ENCODE results near the gene ABCC11.

GRCh38 chr16:48244080-48244862 lies 3.1 kb downstream of the ABCC11 start, which contains the start of gene LONP2:
- TF ChIP-seq, protein P1, sequence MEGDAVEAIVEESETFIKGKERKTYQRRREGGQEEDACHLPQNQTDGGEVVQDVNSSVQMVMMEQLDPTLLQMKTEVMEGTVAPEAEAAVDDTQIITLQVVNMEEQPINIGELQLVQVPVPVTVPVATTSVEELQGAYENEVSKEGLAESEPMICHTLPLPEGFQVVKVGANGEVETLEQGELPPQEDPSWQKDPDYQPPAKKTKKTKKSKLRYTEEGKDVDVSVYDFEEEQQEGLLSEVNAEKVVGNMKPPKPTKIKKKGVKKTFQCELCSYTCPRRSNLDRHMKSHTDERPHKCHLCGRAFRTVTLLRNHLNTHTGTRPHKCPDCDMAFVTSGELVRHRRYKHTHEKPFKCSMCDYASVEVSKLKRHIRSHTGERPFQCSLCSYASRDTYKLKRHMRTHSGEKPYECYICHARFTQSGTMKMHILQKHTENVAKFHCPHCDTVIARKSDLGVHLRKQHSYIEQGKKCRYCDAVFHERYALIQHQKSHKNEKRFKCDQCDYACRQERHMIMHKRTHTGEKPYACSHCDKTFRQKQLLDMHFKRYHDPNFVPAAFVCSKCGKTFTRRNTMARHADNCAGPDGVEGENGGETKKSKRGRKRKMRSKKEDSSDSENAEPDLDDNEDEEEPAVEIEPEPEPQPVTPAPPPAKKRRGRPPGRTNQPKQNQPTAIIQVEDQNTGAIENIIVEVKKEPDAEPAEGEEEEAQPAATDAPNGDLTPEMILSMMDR (IDR thresholded peaks at IDR 0.05), result no peak
- peak; percentile 87 to 98 (median 92) for TF ChIP-seq POLR2AphosphoS5 (IDR thresholded peaks at IDR 0.05)
- peak in 1 of 4 donors; percentile 37 for TF ChIP-seq POLR2A (IDR thresholded peaks at IDR 0.05)
- TF ChIP-seq EP300 (IDR thresholded peaks at IDR 0.05), result no peak
